Measurements from ENCODE around the gene POU2AF1.

- TF ChIP-seq EZH2 (IDR thresholded peaks at IDR 0.05): no peak
- TF ChIP-seq POLR2AphosphoS5 (IDR thresholded peaks at IDR 0.05; ENCODE audit: borderline replicate concordance, low read depth, low read length): no peak
Measured at GRCh38 chr11:111373590-111373989, 5.5 kb downstream of the POU2AF1 start.
